Right atrium auricular region (tissue), 2 donors: Measurements from ENCODE around the gene HIPK2. TPM values are rescaled to one million over a fixed set of nuclear protein-coding genes. Genes with fewer than 3 reads are reported as not detected.

Experiments used
- DNase-seq: peaks from one replicate; pipeline ENCODE4 v3.0.0-alpha.2; 2019; ENCODE audit warnings: low spot score
- H3K27ac ChIP-seq, 2 donors: fragments of 200-600 bp; sonication (generic); 1 replicate in 1 of 2; 2 replicates in 1 of 2; pipeline ENCODE4 v1.5.1; 2016 to 2019
- H3K27me3 ChIP-seq, 2 donors: fragments of 200-600 bp; sonication (generic); one replicate each; pipeline versions ENCODE4 v1.5.1 to v1.6.0; 2017 to 2019
- H3K36me3 ChIP-seq: fragments of 200-600 bp; sonication (generic); one replicate; pipeline ENCODE4 v1.5.1; 2016
- H3K4me1 ChIP-seq, 2 donors: fragments of 200-600 bp; sonication (generic); one replicate each; pipeline versions ENCODE4 v1.5.1 to v1.6.0; 2017 to 2019
- H3K4me3 ChIP-seq, 2 donors: fragments of 200-600 bp; sonication (generic); 1 replicate in 1 of 2; 2 replicates in 1 of 2; pipeline ENCODE4 v1.5.1; 2017 to 2019; ENCODE audit warnings: mild to moderate bottlenecking in 1 of 2, moderate library complexity in 1 of 2
- H3K9me3 ChIP-seq, 2 donors: fragments of 200-600 bp; sonication (generic); one replicate each; pipeline ENCODE4 v1.5.1; 2019
- CTCF ChIP-seq, 2 donors: fragments of 200-600 bp; sonication (generic); IDR thresholded peaks; one replicate each; pipeline ENCODE4 v1.5.1; 2019; ENCODE audit warnings: antibody characterized with exemption in 2 of 2
- total RNA-seq, 2 donors: library from RNA; depleted of rRNA; stranded (reverse); fragments of >200 nt; gene quantifications; one replicate each; pipeline ENCODE4 v1.1.0, GENCODE V29; 2016

The HIPK2 gene
- total RNA-seq, 2 donors from 2014 or later = 87.0 to 131 TPM

GRCh38 chr7:139651914-139652313 is 125.9 kb downstream of the HIPK2 start:
- TF ChIP-seq CTCF (IDR thresholded peaks at IDR 0.05) = no peak
- H3K27me3 ChIP-seq = no peaks in the 10 kb centered on the region

GRCh38 chr7:139651308-139651707 is 126.5 kb downstream of the HIPK2 start:
- DNase-seq = no peak
- H3K36me3 ChIP-seq = no peaks in the 10 kb centered on the region
- H3K27me3 ChIP-seq = no peaks in the 10 kb centered on the region
- H3K4me1 ChIP-seq = peaks cover 0 to 87% of the 10 kb centered on the region in 2 donors
- no peak for TF ChIP-seq CTCF (IDR thresholded peaks at IDR 0.05)
- no peaks in the 10 kb centered on the region for H3K9me3 ChIP-seq
- H3K27ac ChIP-seq = peak overlapping the region; percentile 75 to 82
- no peak overlapping the region for H3K4me3 ChIP-seq

More at GRCh38 chr7:139651914-139652313, 125.9 kb downstream of the HIPK2 start:
- H3K36me3 ChIP-seq = no peaks in the 10 kb centered on the region
- DNase-seq = no peak
- peak overlapping the region; percentile 75 to 82 for H3K27ac ChIP-seq
- peaks cover 0 to 87% of the 10 kb centered on the region in 2 donors for H3K4me1 ChIP-seq
- no peaks in the 10 kb centered on the region for H3K9me3 ChIP-seq
- H3K4me3 ChIP-seq = no peak overlapping the region

GRCh38 chr7:139650429-139651100 is 127.2 kb downstream of the HIPK2 start:
- DNase-seq = no peak
- Histone ChIP-seq H3K27ac (peak overlapping the region; percentile 75 to 82), H3K36me3 (no peaks in the 10 kb centered on the region), H3K27me3 (no peaks in the 10 kb centered on the region), H3K4me3 (no peak overlapping the region), H3K9me3 (no peaks in the 10 kb centered on the region), H3K4me1 (peaks cover 0 to 88% of the 10 kb centered on the region in 2 donors)
- TF ChIP-seq CTCF (IDR thresholded peaks at IDR 0.05) = no peak

GRCh38 chr7:139648941-139649425 is 128.8 kb downstream of the HIPK2 start:
- no peak for TF ChIP-seq CTCF (IDR thresholded peaks at IDR 0.05)
- DNase-seq = no peak
- Histone ChIP-seq H3K27me3 (no peaks in the 10 kb centered on the region), H3K9me3 (no peaks in the 10 kb centered on the region), H3K27ac (peak overlapping the region; percentile 75 to 82), H3K4me1 (peaks cover 0 to 76% of the 10 kb centered on the region in 2 donors), H3K36me3 (peaks cover 4% of the 10 kb centered on the region), H3K4me3 (no peak overlapping the region)

GRCh38 chr7:139648391-139648861 is 129.4 kb downstream of the HIPK2 start:
- DNase-seq = no peak
- peak overlapping the region; percentile 75 to 82 for H3K27ac ChIP-seq
- no peak overlapping the region for H3K4me3 ChIP-seq
- H3K27me3 ChIP-seq = no peaks in the 10 kb centered on the region
- no peaks in the 10 kb centered on the region for H3K9me3 ChIP-seq
- peaks cover 0 to 72% of the 10 kb centered on the region in 2 donors for H3K4me1 ChIP-seq
- H3K36me3 ChIP-seq = peaks cover 4% of the 10 kb centered on the region
- TF ChIP-seq CTCF (IDR thresholded peaks at IDR 0.05) = no peak
